AG04450 (cell line): ENCODE results near the gene KLRF1. TPM values are rescaled to one million over a fixed set of nuclear protein-coding genes. Genes with fewer than 3 reads are reported as not detected.

Source experiments
- CTCF ChIA-PET: fragments of 300-600, 350-600 bp; formaldehyde crosslinking; extraction: SDS; loops from one replicate; lab custom pipeline; 2022; ENCODE audit warnings: antibody characterized with exemption, inconsistent platforms; lab: Charles Lee
- POLR2A ChIA-PET: fragments of 350-600 bp; formaldehyde crosslinking; extraction: SDS; loops from one replicate; lab custom pipeline; 2021; ENCODE audit warnings: antibody characterized with exemption, inconsistent platforms; lab: Yijun Ruan, JAX
- DNase-seq: peaks from one replicate; pipeline ENCODE4 v3.0.0-alpha.2; 2011; ENCODE audit warnings: low read depth, low spot score
- H3K27ac ChIP-seq: one replicate; pipeline ENCODE4 v1.5.1; 2012; ENCODE audit warnings: low read depth, low read length, control low read depth
- H3K27me3 ChIP-seq: one replicate; pipeline ENCODE4 v1.6.0; 2012; ENCODE audit warnings: low read length; ENCODE audit not compliant: control insufficient read depth, insufficient read depth
- H3K4me3 ChIP-seq: 2 replicates; pipeline ENCODE4 v1.5.1; 2011; ENCODE audit warnings: mild to moderate bottlenecking, low read depth, low read length, control low read depth
- H3K9me3 ChIP-seq: 2 replicates; pipeline ENCODE4 v1.5.1; 2012; ENCODE audit warnings: low read length; ENCODE audit not compliant: control insufficient read depth, insufficient read depth
- polyA plus RNA-seq: library from polyadenylated mRNA; depleted of rRNA; stranded (reverse); fragments of >200 nt; gene quantifications from 2 replicates; pipeline ENCODE4 v1.2.3, GENCODE V29; 2011
- TF ChIP-seq, protein P1 (sequence below): IDR thresholded peaks from 2 replicates; pipeline ENCODE4 v1.5.1; 2011; ENCODE audit warnings: low read depth, low read length, control low read depth, inconsistent platforms

The KLRF1 gene
- polyA plus RNA-seq, 1 experiment = not detected

DNA sequence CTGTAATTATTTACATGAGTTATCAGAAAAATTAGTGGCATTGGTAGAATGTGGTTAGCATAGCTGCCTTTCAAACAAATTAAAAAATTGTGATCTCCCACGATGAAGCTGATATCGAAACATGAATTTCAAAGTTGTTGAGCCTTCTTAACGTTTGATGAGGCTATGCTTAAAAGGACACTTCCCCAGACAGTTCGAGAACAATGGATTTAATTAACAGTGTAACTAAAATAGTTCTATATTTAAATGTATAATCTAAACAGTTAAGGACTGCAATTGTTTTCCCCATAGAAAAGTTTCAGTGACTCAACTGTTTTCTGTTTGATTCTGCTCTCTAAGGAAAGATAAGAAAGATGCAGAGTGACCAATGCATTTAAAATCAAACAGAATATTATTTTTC is 40.2 kb downstream of the KLRF1 start:
- H3K4me3 ChIP-seq = no peak overlapping the region
- POLR2A ChIA-PET = no interaction called here

DNA sequence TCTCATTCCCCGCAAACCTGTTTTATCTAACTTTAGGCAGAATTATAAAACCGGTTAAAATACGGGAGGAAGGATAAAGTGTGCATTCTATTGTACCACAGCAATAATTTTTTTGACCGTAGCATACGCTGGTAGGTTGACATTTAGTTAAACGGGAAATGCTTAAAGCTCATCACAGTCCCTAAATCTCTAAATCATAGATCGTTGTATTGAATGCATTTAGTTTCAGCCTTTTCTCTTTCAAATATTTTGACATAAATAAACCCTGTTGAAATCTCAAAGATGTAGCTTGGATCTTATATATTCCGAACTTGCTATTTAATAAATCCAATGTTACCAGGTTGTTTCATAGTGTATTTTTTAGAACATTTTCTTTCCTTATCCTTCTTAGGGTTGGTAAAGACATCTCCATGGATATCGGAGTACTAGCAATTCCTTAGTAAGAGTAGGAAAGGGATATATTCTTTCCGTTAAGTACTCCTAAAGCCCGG is 41.1 kb downstream of the KLRF1 start:
- TF ChIP-seq, protein P1, sequence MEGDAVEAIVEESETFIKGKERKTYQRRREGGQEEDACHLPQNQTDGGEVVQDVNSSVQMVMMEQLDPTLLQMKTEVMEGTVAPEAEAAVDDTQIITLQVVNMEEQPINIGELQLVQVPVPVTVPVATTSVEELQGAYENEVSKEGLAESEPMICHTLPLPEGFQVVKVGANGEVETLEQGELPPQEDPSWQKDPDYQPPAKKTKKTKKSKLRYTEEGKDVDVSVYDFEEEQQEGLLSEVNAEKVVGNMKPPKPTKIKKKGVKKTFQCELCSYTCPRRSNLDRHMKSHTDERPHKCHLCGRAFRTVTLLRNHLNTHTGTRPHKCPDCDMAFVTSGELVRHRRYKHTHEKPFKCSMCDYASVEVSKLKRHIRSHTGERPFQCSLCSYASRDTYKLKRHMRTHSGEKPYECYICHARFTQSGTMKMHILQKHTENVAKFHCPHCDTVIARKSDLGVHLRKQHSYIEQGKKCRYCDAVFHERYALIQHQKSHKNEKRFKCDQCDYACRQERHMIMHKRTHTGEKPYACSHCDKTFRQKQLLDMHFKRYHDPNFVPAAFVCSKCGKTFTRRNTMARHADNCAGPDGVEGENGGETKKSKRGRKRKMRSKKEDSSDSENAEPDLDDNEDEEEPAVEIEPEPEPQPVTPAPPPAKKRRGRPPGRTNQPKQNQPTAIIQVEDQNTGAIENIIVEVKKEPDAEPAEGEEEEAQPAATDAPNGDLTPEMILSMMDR = no peak
- no peak for DNase-seq
- ChIA-PET POLR2A (no interaction called here), CTCF (interaction anchor here (0.6 to 1.9 kb wide), 4 partner anchors 117 to 1823 kb away, joined by 3 to 11 read pairs (median 4); no protein-coding TSS in a partner anchor)
- Histone ChIP-seq H3K27me3 (no peaks in the 10 kb centered on the region), H3K27ac (no peak overlapping the region), H3K4me3 (no peak overlapping the region), H3K9me3 (no peaks in the 10 kb centered on the region)

More for the DNA sequence above, 40.2 kb downstream of the KLRF1 start:
- H3K27ac ChIP-seq = no peak overlapping the region
- no peak for DNase-seq
- no peaks in the 10 kb centered on the region for H3K27me3 ChIP-seq
- TF ChIP-seq, protein P1 = no peak
- no peaks in the 10 kb centered on the region for H3K9me3 ChIP-seq
- CTCF ChIA-PET = interaction anchor here (0.9 to 1.5 kb wide), 3 partner anchors 117 to 368 kb away, joined by 3 to 5 read pairs (median 3); no protein-coding TSS in a partner anchor

DNA sequence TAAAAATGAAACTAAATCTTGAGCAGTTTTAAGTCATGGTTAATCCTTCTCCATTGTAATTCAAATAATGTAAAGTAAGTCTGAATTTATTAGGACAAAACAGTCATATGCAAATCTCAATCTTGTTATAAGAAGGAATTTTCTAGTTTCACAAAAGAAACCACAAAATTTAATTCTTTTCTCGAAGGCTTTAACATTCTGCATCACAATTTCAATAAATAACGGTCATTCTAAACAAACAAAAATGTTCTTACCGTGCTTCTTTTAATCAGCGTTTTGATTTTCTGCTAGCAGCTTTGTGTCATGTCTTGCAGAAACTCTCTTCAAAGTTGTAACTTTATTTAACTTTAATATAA is 41.6 kb downstream of the KLRF1 start:
- no peak for DNase-seq
- TF ChIP-seq, protein P1 = no peak
- CTCF ChIA-PET = interaction anchor here (1.9 kb wide), 1 partner anchor 118 kb away, joined by 11 read pairs; no protein-coding TSS in a partner anchor
- Histone ChIP-seq H3K27me3 (no peaks in the 10 kb centered on the region), H3K4me3 (peak overlapping the region; percentile 39), H3K9me3 (no peaks in the 10 kb centered on the region), H3K27ac (no peak overlapping the region)
- POLR2A ChIA-PET = no interaction called here

DNA sequence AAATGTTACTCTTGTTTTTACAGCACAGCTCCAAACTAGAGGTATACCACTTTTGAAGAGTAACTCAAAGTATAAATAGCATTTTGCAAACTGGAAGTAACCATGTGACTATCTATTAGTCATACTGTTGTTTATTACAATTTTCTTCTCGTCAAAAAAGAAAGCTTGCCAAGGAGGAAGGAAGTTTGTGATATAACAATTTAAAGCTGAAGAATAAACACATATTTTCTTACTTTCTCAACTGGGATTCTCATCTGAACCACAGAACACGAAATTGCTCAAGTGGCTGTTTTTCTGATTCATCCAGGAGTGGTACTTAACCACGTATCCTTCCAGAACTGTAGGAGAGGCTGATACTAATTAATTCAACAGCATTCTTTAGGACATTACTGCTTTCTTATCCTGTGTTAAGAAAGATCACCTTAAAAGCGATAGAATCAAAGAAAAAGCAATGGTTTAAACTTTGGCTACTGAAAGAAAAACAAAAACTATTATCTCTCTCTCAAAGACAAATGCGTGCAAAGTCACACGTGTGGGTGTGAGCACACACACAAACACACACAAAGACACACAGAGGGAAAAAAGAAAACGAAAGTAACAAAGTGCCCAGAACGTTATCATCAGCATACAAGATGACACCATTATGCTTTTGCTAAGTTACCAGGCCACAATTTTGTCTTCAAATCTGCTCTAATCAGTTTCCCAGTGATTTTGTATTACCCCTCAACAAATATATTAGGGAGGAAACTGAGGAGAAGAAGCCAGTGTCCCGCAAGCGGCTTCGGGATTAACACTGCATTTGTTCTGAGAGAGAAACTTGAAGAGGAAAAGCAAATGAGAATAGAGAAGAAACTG is 42.3 kb downstream of the KLRF1 start, which contains the start of gene CLEC2B:
CLEC2B (minus strand) TSS at position 48 of the 855 bp plus-strand sequence.
- Histone ChIP-seq H3K9me3 (no peaks in the 10 kb centered on the region), H3K4me3 (peak within 1 kb of the TSS; percentile 54), H3K27ac (peak within 1 kb of the TSS; percentile 54), H3K27me3 (no peaks in the 10 kb centered on the region)
- TF ChIP-seq, protein P1 = no peak
- ChIA-PET CTCF (interaction anchor here (1.9 kb wide), 1 partner anchor 119 kb away, joined by 11 read pairs; no protein-coding TSS in a partner anchor), POLR2A (interaction anchor here (0.5 kb wide), 1 partner anchor 163 kb away, joined by 5 read pairs; no protein-coding TSS in a partner anchor)
- peak; percentile 56 for DNase-seq
